Stimulated activated naive CD8-positive, alpha-beta T cell treated with anti-CD3 and anti-CD28 coated beads, Interleukin-15, Interleukin-2, amounts not matched to agents 100 U/mL and 50 U/mL, for 24 hours (primary cell): ENCODE results near the gene SORCS2.
A peak's percentile ranks its signal among the peaks of the same experiment; 100 is the strongest.

Experiments used
- ATAC-seq: fragments of 150-1000 bp; cut with Tn5 transposase; one replicate; pipeline ENCODE4 v1.10.0; 2021
- DNase-seq: peaks from one replicate; pipeline ENCODE4 v3.0.0; 2021

SORCS2 gene

GRCh38 chr4:7428261-7429068, 236.1 kb downstream of the SORCS2 start:
- ATAC-seq = no peak
- DNase-seq = no peak

- ATAC-seq = no peak
- no peak for DNase-seq
Measured at GRCh38 chr4:7429069-7429416, 236.7 kb downstream of the SORCS2 start.

GRCh38 chr4:7429601-7430078, 237.3 kb downstream of the SORCS2 start:
- no peak for DNase-seq
- no peak for ATAC-seq

- ATAC-seq (no peak), DNase-seq (no peak)
Measured at GRCh38 chr4:7430368-7430964, 238.1 kb downstream of the SORCS2 start.

- DNase-seq = no peak
Measured at GRCh38 chr4:7430965-7431695, 238.8 kb downstream of the SORCS2 start.

GRCh38 chr4:7431696-7432530, 239.6 kb downstream of the SORCS2 start:
- DNase-seq = no peak
- ATAC-seq = no peak

More at GRCh38 chr4:7430965-7431695, 238.8 kb downstream of the SORCS2 start:
- no peak for ATAC-seq

- ATAC-seq (no peak), DNase-seq (no peak)
Measured at GRCh38 chr4:7432531-7433375, 240.4 kb downstream of the SORCS2 start.

GRCh38 chr4:7433376-7434140, 241.2 kb downstream of the SORCS2 start:
- ATAC-seq (no peak), DNase-seq (no peak)

GRCh38 chr4:7434141-7434765, 241.9 kb downstream of the SORCS2 start:
- DNase-seq (no peak), ATAC-seq (no peak)

- DNase-seq = peak; percentile 8
- ATAC-seq = no peak
Measured at GRCh38 chr4:7434766-7435150, 242.4 kb downstream of the SORCS2 start, which contains the start of gene PSAPL1. Gene PSAPL1, minus strand, starts transcription at chr4:7434930. Its CDS starts 51 bp downstream, at chr4:7434879.

- ATAC-seq = no peak
- DNase-seq = no peak
Measured at GRCh38 chr4:7435471-7436061, 243.2 kb downstream of the SORCS2 start.

GRCh38 chr4:7436256-7436655, 243.9 kb downstream of the SORCS2 start:
- ATAC-seq = no peak
- DNase-seq = no peak

GRCh38 chr4:7439699-7440098, 247.4 kb downstream of the SORCS2 start:
- no peak for ATAC-seq

GRCh38 chr4:7441201-7441600, 248.9 kb downstream of the SORCS2 start:
- ATAC-seq (no peak), DNase-seq (no peak)

More at GRCh38 chr4:7439699-7440098, 247.4 kb downstream of the SORCS2 start:
- DNase-seq = no peak

GRCh38 chr4:7442574-7443162, 250.3 kb downstream of the SORCS2 start:
- DNase-seq (no peak), ATAC-seq (no peak)

- no peak for DNase-seq
- ATAC-seq = no peak
Measured at GRCh38 chr4:7444314-7444713, 252.0 kb downstream of the SORCS2 start.

GRCh38 chr4:7444731-7445130, 252.4 kb downstream of the SORCS2 start:
- no peak for ATAC-seq
- DNase-seq = no peak

- ATAC-seq = no peak
- no peak for DNase-seq
Measured at GRCh38 chr4:7447236-7447635, 254.9 kb downstream of the SORCS2 start.

GRCh38 chr4:7448036-7448435, 255.7 kb downstream of the SORCS2 start:
- DNase-seq (no peak), ATAC-seq (no peak)
